GM18867 (cell line): Measurements from ENCODE around the gene RAB1A.

Source experiments
- ATAC-seq: cut with Tn5 transposase; IDR thresholded peaks from one replicate; pipeline ENCODE4 v1.9.1; 2021; ENCODE audit warnings: mild to moderate bottlenecking, moderate library complexity; ENCODE audit not compliant: unreplicated experiment

Gene RAB1A

DNA sequence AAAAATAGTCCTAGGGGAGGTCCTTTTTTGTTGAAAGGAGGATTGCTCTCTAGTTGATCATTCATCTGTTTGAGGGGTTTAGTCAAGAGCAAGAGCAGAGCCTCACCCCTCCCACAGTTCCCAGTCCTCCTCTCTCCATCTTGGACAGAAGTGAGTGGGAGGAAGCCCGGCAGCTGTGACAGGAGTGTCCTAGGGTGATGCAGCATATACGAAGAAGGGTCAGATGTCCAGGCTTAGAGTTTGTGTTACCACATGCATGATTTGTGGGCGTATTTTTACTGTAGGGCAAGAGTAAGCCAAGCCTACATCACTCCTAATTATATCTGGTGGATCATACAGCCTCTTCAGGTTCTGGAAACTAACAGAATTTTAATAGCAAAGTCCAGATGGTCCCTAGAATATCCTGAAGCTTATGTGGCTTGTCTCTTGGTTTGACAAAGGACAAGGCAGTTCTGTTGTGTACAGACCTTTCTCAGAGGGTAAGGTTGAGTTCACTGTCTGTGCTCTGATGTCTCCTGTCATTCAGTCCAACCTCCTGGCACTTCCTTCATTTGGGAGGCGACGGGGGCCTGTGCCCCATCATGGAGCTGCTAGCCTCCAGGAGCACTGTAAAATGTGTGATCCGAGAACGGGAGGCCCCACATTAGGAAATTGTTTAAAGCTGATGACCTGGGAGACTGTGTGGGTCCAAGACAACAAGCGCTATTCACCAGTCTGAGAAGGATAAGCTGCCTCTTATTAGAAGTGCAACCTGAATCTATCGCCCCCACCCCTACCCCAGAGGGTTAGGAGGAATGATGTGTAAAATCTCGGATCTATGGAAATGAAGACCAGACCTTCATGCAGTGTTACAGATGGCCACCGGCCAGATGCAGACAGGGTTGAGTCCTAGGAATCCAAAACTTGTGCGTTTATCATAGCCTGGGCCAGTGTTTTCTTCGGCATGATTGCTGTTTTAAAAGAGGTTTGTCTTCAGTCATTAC is 66.8 kb downstream of the RAB1A start:
- no peak for ATAC-seq

- no peak for ATAC-seq
These were observed 68.0 kb downstream of the RAB1A start for GRCh38 chr2:65061910-65062339.

DNA sequence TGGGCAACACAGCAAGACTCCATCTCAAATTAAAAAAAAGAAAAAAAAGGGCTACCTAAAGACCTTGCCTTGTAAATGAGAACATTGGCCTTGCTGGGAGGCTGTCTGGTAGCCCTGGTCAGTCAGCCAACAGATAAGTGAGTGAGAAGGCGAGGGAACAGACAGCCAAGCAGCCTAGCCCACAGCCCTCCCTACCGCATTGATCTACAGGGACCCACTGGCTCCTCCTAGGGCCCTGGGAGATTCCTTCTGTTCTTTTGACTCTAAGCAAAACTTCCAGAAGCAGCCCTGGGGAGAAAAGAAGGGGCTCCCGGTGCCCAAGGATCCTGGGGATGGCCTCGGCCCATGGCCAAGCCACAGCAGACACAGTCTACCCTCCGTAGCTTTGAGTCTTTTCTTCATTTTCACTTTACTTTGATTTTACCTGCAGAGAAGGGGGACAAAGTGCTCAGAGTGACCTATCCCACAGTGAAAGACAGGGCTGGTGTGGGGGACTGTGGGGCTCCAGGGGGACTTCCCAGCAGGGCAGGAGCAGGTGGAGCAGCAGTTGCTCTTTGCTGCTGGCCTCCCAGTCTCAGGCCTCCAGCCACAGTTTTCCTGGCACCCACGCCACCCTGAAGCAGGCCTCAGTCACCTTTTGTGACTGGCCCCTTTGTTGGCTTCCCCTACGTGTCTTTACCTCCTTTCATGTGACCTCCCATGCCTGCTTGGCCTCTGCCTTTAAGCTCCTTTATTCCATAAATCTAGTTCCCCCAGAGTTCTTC is 68.6 kb downstream of the RAB1A start:
- ATAC-seq: no peak

- ATAC-seq: no peak
These were observed 70.8 kb downstream of the RAB1A start for GRCh38 chr2:65059071-65059470.

DNA sequence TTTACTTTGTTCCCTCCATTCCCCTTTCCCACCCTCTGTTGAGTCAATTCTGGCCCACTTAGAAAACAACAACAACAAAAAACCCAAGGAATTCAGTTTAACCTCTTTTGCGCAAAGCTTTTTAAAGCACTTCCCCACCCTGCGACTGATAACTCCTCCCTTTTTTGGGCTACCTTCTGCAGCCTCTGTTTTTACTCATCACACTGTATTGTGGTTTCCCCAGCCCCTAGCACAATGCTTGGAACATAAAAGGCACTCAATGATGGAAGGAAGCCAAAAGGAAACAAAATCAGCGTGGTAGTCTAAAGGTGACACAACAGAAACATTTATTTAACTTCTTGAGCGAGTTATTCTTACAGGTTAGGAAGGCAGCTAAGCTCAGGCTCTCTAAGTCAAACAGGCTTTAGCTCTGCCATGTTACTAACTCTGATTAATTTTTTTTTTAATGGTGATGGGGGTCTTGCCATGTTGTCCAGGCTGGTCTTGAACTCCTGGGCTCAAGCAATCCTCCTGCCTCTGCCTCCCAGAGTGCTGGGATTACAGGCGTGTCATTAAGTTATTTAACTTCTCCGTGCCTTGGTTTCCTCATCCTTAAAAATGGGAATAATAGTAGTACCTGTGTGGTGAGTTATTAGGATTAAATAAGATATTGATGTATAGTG is 72.4 kb downstream of the RAB1A start:
- no peak for ATAC-seq

DNA sequence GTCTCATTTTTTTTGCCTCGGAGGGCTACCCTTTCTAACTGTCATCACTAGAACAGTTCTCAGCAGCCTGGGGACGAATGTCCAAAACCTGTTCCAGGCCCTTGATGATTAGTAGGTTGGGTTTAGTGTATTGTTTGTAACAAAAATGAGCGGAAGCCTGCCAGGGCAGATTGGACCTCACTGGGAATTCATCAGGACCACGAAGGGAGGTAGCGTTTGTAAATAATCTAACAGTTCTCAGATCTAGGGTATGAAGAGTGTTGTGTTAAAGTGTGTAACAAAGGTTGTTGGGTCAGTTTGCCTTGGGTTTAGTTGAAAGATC is 72.9 kb downstream of the RAB1A start:
- ATAC-seq: no peak

- ATAC-seq: peak; percentile 88
These were observed 73.5 kb downstream of the RAB1A start, which contains the start of gene CEP68 for GRCh38 chr2:65056215-65057053. CEP68 (plus strand) TSS chr2:65056416; CDS start chr2:65069445, 13,029 bp downstream.

- peak; percentile 38 for ATAC-seq
These were observed 74.3 kb downstream of the RAB1A start for GRCh38 chr2:65055422-65056214.

DNA sequence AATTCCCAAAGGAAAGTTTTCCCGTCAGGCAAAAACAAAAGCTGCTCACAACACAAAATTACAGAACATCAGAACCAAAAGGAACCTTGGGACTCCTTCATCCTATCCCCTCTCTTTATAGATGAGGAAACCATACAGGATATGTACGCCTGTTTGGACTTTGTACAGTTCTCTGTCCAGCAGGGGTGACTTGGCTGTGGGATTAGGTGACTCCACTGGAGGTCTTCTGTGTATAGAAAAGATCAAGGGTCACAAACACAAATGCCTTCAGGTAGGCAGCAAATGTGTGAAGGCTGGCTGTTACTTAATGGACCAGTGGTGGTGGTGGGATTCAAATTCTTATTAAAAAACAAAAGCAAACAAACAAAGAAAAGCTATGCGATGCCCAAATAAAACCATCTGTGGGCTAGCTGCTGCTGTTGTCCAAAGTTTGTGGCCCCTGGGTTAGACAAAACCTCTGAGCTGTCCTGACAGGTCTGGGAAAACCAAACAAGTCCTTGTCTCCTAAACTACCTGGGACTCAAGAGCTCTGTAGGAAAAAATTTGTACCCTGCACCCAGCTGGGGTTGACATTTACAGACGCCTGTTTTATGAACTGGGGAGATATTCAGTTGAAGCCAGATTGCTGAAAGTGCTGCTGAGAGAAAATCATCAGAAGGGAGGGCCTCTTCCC is 75.0 kb downstream of the RAB1A start:
- ATAC-seq: no peak

DNA sequence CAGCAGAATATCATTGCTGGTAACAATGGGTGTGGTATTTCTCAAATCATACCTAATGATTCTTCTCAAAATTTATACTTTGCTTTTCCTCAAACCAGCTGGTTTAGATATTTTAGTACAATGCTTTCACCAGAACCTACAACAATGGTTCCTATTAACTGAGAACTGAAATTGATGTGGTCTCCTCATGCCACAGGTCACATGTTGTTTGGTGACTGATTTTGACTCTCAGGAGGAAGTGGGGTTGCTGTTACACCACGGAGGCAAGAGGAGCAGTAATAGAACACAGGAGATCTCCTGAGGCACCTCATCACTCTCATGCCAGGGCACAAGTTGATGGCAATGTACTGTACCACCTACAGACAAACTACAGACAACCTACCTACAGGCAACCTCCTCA is 76.7 kb downstream of the RAB1A start:
- ATAC-seq: peak; percentile 59

- ATAC-seq: no peak
These were observed 79.0 kb downstream of the RAB1A start for GRCh38 chr2:65050931-65051330.

DNA sequence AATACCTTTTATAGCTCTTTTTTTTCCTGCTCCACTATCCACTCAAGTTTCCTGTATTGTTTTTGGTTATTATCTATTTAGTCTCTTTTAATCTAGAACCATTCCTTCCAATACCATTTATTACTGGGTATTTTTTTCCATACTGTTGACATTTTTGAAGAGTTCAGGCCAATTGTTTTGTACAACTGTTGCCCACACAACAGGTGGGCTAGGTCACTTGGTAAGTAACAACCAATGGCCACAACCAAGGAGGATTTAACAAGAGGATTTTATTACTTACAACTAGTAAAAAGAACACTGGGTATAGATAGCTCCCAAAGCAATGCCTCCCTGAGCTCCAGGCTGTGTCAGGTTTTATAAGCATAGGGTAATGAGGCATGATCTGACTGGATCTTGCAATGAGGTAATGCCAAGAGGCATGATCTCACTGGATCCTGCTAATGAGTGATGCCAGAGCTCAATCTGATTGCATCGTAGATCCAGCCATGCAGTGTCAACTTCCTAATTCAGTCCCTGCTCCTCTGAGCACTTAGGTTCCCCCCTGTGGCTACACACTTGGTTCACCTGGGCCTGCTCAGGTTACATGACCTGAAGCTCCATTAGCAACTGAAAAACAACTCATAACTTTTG is 80.8 kb downstream of the RAB1A start:
- ATAC-seq: no peak

DNA sequence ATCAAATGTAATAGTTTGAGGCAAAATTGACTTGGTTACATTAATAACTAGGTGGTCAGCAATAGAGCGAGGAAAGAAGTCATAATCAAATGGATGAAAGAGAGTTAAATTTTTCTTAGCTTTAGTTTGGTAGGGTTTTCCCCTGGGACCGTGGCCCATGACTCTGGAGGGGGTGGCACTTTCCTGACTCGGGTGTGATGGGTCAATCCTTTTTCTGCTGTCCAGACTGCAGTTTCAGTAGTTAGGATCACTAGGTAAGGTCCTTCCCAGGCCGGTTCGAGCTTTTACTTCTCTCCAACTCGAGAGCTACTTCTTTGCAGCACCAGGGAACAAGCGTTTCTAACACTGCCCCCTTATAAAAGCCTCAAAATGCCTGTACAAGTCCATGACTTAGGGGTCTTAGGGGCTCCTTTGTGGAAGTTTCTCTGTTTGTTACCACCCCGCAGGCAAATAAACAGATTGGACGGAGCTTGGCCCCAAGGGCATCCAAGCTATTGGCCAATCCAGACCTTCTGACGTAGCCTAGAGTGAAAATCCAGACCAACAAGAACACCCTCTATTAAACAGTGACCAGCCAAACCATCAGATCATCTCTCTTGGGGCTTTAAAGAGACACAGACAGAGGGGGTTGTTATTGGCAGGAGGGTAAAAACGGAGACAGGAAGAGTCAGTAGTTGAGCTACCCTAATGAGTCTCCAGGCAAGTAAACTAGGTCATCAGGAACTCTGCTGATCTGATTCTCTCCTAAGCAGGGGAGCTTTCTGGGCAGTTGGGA is 83.1 kb downstream of the RAB1A start:
- no peak for ATAC-seq

DNA sequence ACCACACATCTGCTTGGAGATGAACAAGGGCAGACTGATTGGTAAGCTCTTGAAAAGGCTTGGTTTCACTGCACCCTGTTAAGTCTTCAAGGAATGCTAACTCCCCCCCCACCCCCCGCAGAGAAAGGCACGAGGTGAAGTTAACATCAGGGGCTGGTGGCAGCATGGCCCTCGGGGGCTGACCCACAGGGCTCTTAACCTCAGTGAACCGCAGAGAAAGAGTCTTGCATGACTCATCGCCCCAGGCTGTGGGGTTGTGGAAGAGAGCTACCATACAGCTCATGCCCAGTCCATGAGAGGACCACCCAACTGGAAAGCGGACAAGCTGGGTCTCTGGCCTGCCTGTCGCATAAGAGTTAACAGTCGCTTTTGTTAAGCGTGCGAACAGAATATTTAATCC is 84.3 kb downstream of the RAB1A start:
- ATAC-seq: no peak

DNA sequence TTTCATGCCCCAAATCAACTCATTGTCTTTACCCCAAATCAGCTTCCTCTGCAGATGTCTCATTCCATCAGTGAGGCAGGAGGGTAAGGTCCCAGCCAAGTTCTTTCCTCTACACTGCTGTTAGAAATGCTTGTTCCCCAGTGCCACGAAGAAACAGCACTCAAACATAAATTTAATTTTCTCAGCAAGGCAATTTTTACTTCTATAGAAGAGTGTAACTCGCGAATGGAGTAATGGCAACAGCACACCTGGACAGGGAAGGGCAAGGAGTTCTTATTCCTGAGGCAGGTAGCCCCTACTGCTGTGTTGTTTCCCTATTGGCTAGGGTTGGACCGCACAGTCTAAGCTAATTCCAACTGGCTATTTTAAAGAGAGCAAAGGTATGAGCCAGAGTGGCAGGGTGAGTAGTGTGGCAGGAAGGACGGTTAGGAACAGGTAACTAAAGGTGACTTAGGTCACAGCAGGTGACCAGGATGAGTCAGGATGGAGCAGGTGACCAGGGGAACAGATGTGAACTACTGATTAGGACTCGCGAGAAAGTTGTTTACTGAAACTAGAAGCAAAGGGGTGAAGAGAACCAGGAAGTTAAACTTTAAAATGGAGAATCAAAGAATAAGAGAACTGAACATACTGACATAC is 85.7 kb downstream of the RAB1A start:
- no peak for ATAC-seq

DNA sequence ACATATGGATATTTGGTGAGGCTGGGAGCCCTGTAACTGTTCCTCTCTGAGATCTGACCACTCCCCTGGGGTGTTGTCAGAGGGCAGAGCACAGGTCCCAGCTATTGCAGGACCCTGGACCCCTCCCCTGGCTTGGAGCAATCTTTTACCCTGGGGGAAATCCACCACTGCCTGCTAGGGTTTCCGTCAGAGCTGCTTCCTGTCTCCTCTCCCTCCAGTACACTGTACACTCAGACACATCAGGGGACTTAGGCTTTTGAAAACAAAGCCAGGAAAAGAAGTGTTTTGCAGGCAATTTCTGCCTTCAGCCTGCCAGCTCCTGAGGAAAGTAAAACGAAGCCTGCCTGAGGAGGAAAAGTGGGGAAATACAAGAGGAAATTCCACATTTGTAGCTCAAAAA is 86.9 kb downstream of the RAB1A start:
- no peak for ATAC-seq
